Tibial nerve (tissue), 4 donors: Measurements from ENCODE around the gene ELFN1. TPM values are rescaled to one million over a fixed set of nuclear protein-coding genes. Genes with fewer than 3 reads are reported as not detected.

Source experiments
- DNase-seq, 2 donors: peaks; one replicate each; pipeline ENCODE4 v3.0.0-alpha.2; 2019; ENCODE audit warnings: low spot score in 2 of 2
- H3K27ac ChIP-seq, 4 donors: fragments of 200-600 bp; sonication (generic) in 3 of 4; one replicate each; pipeline ENCODE4 v1.5.1; 2017 to 2019; ENCODE audit warnings: mild to moderate bottlenecking in 1 of 4
- H3K27me3 ChIP-seq, 2 donors: fragments of 200-600 bp; sonication (generic) in 1 of 2; one replicate each; pipeline versions ENCODE4 v1.5.1 to v1.6.0; 2017 to 2019
- H3K36me3 ChIP-seq, 3 donors: fragments of 200-600 bp; sonication (generic); one replicate each; pipeline ENCODE4 v1.5.1; 2018 to 2019
- H3K4me1 ChIP-seq, 4 donors: fragments of 200-600 bp; sonication (generic) in 3 of 4; one replicate each; pipeline ENCODE4 v1.5.1; 2017 to 2019
- H3K4me3 ChIP-seq, 4 donors: fragments of 200-600 bp; sonication (generic) in 3 of 4; one replicate each; pipeline ENCODE4 v1.5.1; 2017 to 2019; ENCODE audit warnings: mild to moderate bottlenecking in 1 of 4, moderate library complexity in 1 of 4
- H3K9me3 ChIP-seq, 4 donors: fragments of 200-600 bp; sonication (generic) in 3 of 4; one replicate each; pipeline ENCODE4 v1.5.1; 2017 to 2019
- CTCF ChIP-seq, 5 experiments: fragments of 200-600 bp in 3 of 5; fragments of 450-650 bp in 2 of 5; sonication (generic) in 3 of 5; IDR thresholded peaks; one replicate each; pipeline ENCODE4 v1.5.1; 2016 to 2019; ENCODE audit warnings: antibody characterized with exemption in 5 of 5, mild to moderate bottlenecking in 3 of 5, moderate library complexity in 2 of 5
- EP300 ChIP-seq, 2 donors: sonication (generic); formaldehyde crosslinking; IDR thresholded peaks; one replicate each; pipeline ENCODE4 v1.6.1; 2017; ENCODE audit warnings: antibody characterized with exemption in 2 of 2, mild to moderate bottlenecking in 1 of 2
- POLR2A ChIP-seq, 2 donors: fragments of 450-650 bp; IDR thresholded peaks; one replicate each; pipeline ENCODE4 v1.6.1; 2017; ENCODE audit warnings: antibody characterized with exemption in 2 of 2, mild to moderate bottlenecking in 2 of 2, moderate library complexity in 2 of 2
- WGBS, 2 donors: methylation state at CpG; one replicate each; pipeline ENCODE4 v1.1.5; 2018; 5-methylcytosine and 5-hydroxymethylcytosine counted together
- total RNA-seq, 4 donors: library from RNA; depleted of rRNA; stranded (reverse); fragments of >200 nt; gene quantifications; one replicate each; pipeline ENCODE4 v1.1.0, GENCODE V29; 2016

The ELFN1 gene
- total RNA-seq, 4 donors from 2014 or later: 0.21 to 2.4 (median 1.5) TPM

- no peak for DNase-seq
- Histone ChIP-seq H3K27ac (no peak overlapping the region), H3K4me3 (no peak overlapping the region), H3K27me3 (no peaks in the 10 kb centered on the region), H3K9me3 (peaks cover 0 to 23% (median 2%) of the 10 kb centered on the region in 4 donors), H3K36me3 (no peaks in the 10 kb centered on the region), H3K4me1 (no peaks in the 10 kb centered on the region)
- TF ChIP-seq POLR2A (IDR thresholded peaks at IDR 0.05) (no peak), EP300 (IDR thresholded peaks at IDR 0.05) (no peak), CTCF (IDR thresholded peaks at IDR 0.05) (no peak)
- WGBS, 2 donors: 88 to 91% methylated on average over 12 of the region's 12 CpGs
These were observed 111.3 kb downstream of the ELFN1 start for GRCh38 chr7:1781369-1781768.

- H3K36me3 ChIP-seq: no peaks in the 10 kb centered on the region
- no peak for TF ChIP-seq EP300 (IDR thresholded peaks at IDR 0.05)
- TF ChIP-seq CTCF (IDR thresholded peaks at IDR 0.05): no peak
- no peaks in the 10 kb centered on the region for H3K4me1 ChIP-seq
- H3K27ac ChIP-seq: no peak overlapping the region
- 96% methylated on average over 3 of the region's 3 CpGs for WGBS, 2 donors
- no peak for DNase-seq
- peaks cover 0 to 19% (median 2%) of the 10 kb centered on the region in 4 donors for H3K9me3 ChIP-seq
- no peaks in the 10 kb centered on the region for H3K27me3 ChIP-seq
- no peak overlapping the region for H3K4me3 ChIP-seq
These were observed 115.8 kb downstream of the ELFN1 start for GRCh38 chr7:1785839-1786238.

GRCh38 chr7:1787241-1787640 lies 117.2 kb downstream of the ELFN1 start:
- 67 to 72% methylated on average over 9 of the region's 9 CpGs for WGBS, 2 donors
- Histone ChIP-seq H3K27ac (no peak overlapping the region), H3K27me3 (no peaks in the 10 kb centered on the region), H3K4me3 (no peak overlapping the region), H3K36me3 (no peaks in the 10 kb centered on the region), H3K4me1 (no peaks in the 10 kb centered on the region), H3K9me3 (peaks cover 0 to 33% (median 4%) of the 10 kb centered on the region in 4 donors)
- no peak for DNase-seq
- TF ChIP-seq CTCF (IDR thresholded peaks at IDR 0.05): no peak
- no peak for TF ChIP-seq EP300 (IDR thresholded peaks at IDR 0.05)
- TF ChIP-seq POLR2A (IDR thresholded peaks at IDR 0.05): no peak

GRCh38 chr7:1787681-1788235 lies 117.7 kb downstream of the ELFN1 start:
- TF ChIP-seq CTCF (IDR thresholded peaks at IDR 0.05): no peak
- no peak for TF ChIP-seq EP300 (IDR thresholded peaks at IDR 0.05)
- no peak for TF ChIP-seq POLR2A (IDR thresholded peaks at IDR 0.05)
- Histone ChIP-seq H3K4me3 (no peak overlapping the region), H3K4me1 (no peaks in the 10 kb centered on the region), H3K9me3 (peaks cover 0 to 38% (median 4%) of the 10 kb centered on the region in 4 donors), H3K36me3 (no peaks in the 10 kb centered on the region), H3K27me3 (no peaks in the 10 kb centered on the region), H3K27ac (no peak overlapping the region)
- 89 to 90% methylated on average over 17 to 18 of the region's 18 CpGs for WGBS, 2 donors
- no peak for DNase-seq

- no peak overlapping the region for H3K27ac ChIP-seq
- WGBS, 2 donors: 13 to 21% methylated on average over 1 of the region's 1 CpG
- peaks cover 0 to 63% (median 12%) of the 10 kb centered on the region in 4 donors for H3K9me3 ChIP-seq
- H3K36me3 ChIP-seq: no peaks in the 10 kb centered on the region
- no peak overlapping the region for H3K4me3 ChIP-seq
- H3K4me1 ChIP-seq: no peaks in the 10 kb centered on the region
- DNase-seq: no peak
- TF ChIP-seq POLR2A (IDR thresholded peaks at IDR 0.05) (no peak), EP300 (IDR thresholded peaks at IDR 0.05) (no peak), CTCF (IDR thresholded peaks at IDR 0.05) (no peak)
- no peaks in the 10 kb centered on the region for H3K27me3 ChIP-seq
These were observed 124.9 kb downstream of the ELFN1 start for GRCh38 chr7:1794888-1795542.
